HG03521 (cell line): ENCODE measurements around the gene MN1.

Experiments
- ATAC-seq: cut with Tn5 transposase; IDR thresholded peaks from one replicate; pipeline ENCODE4 v1.9.1; 2021; ENCODE audit warnings: mild to moderate bottlenecking, moderate library complexity; ENCODE audit not compliant: unreplicated experiment

Gene MN1

GRCh38 chr22:27719535-27720227 is 81.9 kb downstream of the MN1 start:
- ATAC-seq = no peak

GRCh38 chr22:27719036-27719347 is 82.6 kb downstream of the MN1 start:
- ATAC-seq = no peak

DNA sequence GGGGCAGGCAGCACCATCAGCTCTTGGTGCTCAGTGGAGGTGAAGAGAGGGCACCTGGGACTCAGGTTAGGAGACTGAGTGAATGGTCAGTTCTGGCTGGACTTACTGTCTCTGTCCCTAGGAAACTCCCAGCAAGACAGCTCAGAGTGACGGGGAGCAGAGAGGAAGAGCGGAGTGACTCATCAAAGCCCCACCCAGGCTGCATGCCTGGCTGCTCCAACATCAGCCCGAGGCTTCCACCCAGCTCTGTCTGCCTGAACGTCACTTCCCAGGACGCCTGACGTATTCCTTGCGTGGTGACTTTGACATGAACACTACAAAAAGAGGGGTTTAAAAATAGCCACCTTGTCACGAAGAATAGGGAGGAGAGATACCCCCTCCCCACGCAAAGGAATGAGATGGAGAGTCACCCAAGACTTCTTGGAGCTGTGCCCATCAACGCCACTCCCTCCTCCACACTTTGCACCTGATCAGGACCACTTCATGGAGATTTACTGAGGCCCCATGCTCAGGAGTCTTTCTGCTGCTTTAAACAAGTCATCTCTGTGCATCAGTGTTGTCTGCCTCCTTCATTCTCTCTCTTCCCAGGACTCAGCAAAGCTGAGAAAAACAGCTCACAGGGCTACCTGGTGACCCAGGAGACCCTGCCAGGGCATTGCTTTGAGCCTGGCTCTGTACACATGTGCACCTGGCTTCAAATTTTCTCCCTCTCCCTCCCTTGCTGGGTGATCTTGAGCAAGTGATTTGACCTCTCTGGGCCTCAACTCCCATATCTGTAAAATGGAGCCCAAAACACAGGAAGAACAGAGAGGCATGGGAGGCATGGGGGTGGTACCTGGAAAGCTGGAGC is 83.1 kb downstream of the MN1 start:
- ATAC-seq = no peak

DNA sequence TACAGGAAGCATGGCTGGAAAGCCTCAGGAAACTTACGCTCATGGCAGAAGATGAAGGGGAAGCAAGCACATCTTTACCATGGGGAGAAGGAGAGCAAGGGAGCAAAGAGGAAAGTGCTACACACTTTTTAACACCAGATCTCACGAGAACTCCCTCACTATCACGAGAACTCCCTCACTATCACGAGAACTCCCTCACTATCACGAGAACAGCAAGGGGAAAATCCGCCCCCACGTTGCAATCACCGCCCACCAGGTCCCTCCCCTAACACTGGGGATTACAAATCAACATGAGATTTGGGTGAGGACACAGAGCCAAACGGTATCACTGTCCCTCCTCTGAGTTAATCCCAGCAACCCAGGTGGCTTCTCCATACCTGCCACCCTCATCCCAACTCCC is 84.5 kb downstream of the MN1 start:
- no peak for ATAC-seq

GRCh38 chr22:27716074-27716473 is 85.5 kb downstream of the MN1 start:
- no peak for ATAC-seq

DNA sequence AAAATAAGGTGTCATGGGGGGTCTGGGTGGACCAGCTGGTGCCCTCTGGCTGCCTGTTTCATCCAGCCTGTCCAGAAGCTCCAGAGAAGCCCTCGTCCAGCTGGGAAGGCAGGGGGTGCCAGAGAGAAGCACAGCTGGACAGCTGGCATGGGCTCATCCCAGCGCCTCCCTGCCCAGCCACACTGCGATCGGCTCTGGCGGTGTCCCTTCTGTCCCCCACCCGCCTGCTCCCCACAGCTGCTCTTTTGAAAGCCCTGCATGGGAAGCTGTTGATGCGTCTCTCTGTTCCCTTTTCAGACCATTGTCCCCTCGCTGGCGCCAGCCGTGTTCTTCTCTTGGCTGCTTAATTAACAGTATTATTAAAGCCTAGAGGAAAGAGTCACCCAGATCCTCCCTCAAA is 86.5 kb downstream of the MN1 start:
- ATAC-seq = no peak

GRCh38 chr22:27714068-27714467 is 87.5 kb downstream of the MN1 start:
- no peak for ATAC-seq

DNA sequence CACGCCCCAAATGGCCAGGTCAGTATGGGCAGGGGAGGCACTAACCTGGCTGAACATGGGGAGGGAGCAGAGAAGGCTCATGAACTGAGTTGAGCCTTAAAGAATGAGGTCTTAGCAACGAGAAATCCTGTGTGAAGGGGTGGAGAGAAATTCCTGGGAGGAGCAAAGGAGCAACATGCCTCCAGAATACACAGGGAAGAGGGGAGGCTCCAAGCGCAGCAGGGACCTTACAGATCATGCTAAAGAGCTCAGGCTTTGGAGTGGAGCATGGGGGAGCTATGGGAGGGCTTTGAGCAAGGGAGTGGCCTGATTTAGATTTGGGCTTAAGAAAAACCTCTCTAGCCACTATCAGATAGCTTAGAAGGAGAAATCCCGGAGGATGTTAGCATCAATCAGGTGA is 88.1 kb downstream of the MN1 start:
- no peak for ATAC-seq

DNA sequence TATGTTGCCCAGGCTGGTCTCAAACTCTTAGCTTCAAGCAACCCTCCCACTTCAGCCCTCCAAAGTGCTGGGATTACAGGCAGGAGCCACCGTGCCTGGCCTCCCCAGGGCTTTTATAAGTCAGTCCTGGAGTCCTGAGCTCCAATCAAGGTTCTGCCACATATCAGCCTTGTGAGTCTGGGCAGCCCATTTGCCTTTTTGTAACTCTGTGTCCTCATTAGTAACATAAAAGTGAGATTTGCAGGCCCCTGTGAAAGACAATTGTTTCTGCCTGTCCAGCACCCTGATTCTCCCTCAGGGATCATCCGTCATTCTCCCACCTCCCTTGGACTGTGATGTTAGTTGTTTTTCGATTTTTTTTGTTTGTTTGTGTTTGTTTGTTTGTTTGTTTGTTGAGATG is 89.8 kb downstream of the MN1 start:
- no peak for ATAC-seq

DNA sequence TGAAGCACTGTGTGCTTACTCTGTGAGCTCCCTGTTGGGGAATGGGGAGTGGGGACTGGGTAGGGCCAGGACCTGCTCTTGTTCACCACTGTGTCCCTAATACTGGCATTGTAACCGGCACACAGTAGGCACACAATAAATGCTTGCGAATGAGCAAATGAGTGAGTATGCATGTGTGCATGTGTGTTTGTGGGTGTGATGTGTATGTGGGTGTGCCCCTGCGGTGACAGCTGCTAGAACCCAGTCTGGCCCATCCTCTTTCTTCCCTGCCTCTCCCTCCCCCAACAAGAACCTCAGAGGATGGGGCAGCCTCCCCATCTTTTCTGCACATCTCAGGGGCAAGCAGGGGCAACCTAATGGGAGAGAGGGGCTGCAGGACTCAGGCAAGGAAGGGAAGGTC is 90.5 kb downstream of the MN1 start:
- no peak for ATAC-seq

DNA sequence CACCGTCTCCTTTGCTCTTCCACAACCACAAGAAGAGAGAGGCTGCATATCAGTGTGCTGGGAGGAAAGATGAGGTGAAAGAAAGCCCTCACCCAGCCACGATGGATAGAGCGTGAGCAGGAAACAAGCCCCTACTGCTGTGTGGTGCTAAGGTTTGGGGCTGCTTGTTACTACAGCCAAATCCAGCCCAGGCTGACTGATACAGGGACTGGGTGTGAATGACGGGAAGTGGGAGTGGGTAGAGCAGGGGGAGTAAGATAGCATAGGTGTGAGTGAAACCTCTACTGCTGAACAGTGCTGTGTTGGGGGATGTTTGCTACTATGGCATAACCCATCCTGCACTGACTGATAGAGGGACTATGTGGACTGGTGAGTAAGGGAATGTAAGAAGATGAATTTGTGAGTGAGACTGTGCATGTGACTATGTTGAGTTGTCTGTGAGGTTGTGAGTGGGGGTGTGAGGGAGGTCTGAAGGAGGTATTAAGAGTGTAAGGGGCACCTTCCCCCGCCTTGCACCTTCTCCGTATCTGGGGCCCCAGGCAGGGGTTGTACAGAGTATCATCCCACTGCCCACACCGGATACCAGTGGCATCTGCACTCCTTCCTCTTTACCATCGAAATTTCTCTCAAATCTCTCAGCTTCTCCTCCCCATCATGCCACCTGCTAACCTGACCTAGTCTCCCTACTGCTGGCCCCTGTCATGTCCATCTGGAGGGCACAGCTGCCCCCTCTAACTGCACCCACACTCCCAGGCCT is 91.5 kb downstream of the MN1 start:
- ATAC-seq = no peak

DNA sequence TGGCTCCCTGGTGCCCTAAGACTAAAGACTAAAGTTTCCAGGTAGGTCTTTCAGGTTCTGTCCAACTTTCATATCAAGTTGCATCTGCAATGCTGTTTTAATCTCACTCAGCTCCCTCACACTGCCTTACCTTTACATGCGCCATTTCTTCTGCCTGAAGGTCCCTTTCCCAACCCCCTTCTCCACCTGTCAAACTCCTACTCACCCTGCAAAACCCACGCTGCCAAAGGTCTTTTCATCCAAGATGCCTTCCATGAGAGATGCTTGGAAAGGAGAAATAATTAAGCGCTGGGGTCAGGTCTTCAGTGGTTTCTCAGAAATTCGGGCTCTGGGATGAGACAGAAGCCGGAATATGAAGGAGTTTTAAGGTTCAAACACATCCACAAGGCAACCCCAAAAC is 95.1 kb downstream of the MN1 start:
- ATAC-seq = no peak

GRCh38 chr22:27705408-27706080 is 96.0 kb downstream of the MN1 start:
- no peak for ATAC-seq

GRCh38 chr22:27704581-27704980 is 97.0 kb downstream of the MN1 start:
- ATAC-seq = no peak

- ATAC-seq = no peak
These were observed 102.1 kb downstream of the MN1 start for GRCh38 chr22:27699383-27700019.

DNA sequence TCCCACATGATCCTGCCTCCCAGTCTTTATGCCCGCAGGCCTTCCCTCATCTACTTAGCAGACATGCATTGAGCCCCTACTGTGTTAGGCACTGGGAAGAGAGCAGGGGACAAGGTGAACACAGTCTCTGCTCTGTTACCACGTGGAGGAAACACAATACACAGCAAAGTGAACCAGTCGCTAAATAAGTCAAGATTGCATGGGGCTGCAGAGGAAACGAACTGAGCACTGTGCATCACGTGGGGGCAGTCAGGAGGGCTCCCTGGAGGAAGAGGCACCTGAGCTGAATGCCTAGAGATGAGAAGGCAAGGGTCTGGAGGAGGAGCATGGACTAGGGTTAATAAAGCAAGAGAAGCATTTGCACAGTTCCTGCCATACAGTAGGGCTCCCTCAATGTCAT is 102.7 kb downstream of the MN1 start:
- no peak for ATAC-seq
